ENCODE data around the gene ST3GAL3.

- TF ChIP-seq, protein P1, sequence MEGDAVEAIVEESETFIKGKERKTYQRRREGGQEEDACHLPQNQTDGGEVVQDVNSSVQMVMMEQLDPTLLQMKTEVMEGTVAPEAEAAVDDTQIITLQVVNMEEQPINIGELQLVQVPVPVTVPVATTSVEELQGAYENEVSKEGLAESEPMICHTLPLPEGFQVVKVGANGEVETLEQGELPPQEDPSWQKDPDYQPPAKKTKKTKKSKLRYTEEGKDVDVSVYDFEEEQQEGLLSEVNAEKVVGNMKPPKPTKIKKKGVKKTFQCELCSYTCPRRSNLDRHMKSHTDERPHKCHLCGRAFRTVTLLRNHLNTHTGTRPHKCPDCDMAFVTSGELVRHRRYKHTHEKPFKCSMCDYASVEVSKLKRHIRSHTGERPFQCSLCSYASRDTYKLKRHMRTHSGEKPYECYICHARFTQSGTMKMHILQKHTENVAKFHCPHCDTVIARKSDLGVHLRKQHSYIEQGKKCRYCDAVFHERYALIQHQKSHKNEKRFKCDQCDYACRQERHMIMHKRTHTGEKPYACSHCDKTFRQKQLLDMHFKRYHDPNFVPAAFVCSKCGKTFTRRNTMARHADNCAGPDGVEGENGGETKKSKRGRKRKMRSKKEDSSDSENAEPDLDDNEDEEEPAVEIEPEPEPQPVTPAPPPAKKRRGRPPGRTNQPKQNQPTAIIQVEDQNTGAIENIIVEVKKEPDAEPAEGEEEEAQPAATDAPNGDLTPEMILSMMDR (IDR thresholded peaks at IDR 0.05; ENCODE audit: insufficient read depth, low read depth, low read length) = no peak
- no peak for TF ChIP-seq EZH2 (IDR thresholded peaks at IDR 0.05; ENCODE audit: insufficient read depth, low read length)
Measured at GRCh38 chr1:43908858-43909257, 201.5 kb downstream of the ST3GAL3 start.

Data from astrocyte (in vitro differentiated cells and primary cell).